HG02588 (cell line): ENCODE measurements around the gene EBF4.

Source experiments
- ATAC-seq: cut with Tn5 transposase; IDR thresholded peaks from one replicate; pipeline ENCODE4 v1.9.1; 2021; ENCODE audit warnings: mild to moderate bottlenecking, moderate library complexity; ENCODE audit not compliant: unreplicated experiment

EBF4 gene

DNA sequence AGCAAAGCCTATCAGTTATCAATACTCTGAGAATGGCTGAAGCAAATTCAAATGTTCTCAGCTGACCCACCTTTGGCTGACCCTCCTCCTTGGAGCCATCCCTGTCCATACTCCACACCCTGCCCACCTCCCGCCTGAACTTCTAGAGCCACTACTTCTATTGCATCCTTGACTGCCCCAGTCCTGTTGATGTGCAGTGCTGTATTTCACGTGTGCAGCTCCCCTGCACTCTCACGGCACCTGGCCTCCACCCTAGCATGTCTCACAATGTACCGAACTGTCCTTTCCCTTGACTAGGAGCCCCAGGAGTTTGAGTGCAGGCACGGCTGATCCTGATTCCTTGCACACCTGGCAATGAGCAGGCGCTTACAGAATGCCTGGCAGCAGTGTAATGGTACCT, 100.9 kb downstream of the EBF4 start:
- ATAC-seq = no peak

DNA sequence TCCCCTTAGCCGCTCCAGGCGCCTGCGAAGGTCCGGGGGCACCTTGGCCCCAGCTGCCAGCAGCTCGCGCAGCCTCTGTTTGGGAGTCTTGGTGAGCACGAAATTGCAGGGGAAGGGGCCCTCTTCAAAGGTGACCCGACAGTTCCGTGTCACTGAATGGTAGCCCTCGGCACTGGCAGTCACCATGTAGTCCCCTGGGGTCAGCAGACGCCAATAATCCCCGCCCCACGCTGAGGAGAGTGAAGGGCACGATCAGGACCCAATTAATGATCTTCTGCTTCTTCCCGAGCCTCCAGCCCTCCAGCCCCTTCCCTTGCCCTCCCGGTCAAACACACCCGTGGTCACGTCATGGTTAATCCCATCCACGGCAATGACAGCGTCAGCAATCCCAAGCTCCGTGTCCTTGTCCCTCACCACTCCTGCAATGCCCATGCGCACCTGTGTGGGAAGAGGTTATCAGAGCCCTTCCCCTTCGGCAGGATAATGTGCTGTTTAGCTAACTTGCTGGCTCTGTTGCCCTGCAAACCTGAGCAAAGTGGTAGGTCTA, 101.7 kb downstream of the EBF4 start:
- ATAC-seq = no peak

DNA sequence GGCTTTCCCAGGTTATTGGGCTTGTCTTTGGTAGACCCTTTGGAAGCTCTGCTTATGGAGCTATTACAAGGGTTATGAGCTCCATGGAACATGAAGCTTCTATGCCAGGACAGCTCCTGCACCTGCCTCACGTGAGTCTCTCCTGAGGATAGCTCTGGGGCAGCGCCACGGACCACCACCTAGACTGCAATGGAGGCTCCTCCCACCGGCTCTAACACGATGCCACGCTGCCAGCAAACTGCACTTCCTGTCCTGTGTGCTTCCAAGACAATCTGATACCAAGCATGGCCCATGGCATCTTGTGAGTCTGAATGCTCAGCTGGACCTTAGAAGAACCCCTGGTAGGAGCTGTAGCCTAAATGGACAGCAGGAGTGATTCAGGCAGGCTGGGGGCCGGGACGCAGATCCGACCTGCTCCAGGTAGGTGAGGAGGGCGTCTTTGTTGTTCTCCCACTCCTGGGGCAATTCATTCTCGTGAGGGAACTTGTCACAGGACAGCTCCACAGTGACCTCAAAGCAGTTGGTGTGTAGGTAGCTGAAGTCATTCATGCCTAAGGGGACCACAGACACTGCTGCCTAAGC, 102.4 kb downstream of the EBF4 start:
- ATAC-seq = no peak

DNA sequence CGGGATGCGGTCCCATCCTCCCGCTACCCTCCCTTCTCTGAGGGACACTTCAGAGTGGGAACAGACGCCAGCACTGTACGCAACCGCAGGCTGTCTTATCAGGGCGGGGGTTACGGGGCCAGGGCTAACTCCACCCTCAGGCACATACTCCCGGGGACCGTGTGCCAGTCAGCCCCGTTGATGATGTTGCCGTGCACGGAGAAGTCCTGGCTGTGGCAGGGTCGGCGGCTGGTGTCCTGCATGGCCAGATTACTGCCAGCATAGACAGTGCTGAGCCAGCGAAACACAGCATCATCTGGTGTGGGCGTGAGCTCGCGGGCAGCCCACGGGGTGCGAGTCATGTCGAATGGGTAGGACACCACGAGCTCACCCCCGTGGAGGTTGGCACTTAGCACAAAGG, 102.9 kb downstream of the EBF4 start:
- no peak for ATAC-seq

DNA sequence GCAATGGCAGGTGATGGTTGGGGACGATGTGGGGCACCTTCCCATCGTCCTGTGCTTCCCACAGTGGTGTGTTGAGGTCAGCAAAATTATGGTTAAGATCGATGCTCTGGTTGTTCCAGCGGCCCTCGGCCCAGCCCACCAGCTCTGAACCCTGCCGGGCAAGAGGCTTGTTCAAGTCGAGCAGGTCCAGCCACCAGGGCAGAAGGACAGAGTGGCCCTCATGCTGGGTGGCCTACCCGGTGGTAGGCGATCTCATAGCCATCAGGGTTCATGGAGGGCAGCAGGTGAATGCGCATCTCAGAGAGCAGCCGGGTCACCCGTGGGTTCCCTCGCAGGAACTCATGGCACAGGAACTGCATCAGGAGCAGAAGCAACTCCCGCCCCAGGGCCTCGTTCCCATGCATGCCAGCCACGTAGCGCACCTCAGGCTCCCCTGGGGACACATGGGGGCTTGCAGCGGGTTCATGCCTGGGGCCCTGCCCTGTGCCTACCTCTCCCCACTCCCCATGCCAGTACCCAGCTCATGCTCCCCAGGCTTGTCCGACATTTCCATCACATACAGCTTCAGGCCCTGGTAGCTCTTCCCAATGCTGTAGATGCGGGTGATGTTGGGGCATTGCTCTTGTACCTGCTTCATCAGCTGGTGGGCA, 103.6 kb downstream of the EBF4 start:
- ATAC-seq = no peak

DNA sequence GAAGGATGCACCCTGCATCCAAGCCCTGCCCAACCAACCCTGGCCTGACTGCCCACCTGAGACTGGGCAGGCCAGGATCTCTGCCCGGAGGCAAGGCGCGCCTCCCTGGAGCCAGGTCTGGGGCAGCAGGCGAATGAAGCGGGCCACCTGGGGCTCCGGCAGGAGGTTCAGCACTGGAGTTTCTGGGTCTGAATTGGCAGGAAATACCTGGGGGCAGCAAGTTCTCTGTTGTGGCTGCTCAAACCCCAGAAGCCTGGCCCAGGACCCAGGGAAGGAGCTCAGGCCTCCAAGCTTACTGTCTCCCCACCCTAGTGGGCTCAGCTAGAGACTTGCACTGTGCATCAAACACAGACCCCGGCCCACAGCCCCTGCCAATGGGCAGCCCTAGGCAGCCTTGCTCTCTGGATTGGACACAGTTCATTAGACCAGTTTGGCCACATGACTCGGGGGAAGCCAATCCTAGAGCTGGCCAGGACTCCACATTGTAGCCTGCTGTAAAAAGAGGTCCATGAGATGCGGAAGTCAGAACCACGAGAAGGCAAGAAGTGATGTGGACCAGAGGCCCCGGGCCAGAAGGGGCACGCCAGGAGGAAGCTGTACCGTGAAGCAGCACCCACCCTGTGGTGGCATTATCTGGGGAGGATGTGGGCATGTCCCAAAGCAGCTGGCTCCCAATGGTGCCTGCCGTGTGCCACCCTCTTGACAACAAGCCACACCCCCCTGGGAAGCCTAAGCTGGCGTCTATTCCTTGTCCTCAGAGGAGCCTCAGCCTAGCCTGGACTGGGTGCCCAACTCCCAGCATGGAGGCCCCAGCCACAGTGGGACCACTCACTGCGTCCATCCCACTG, 104.8 kb downstream of the EBF4 start:
- ATAC-seq = no peak

DNA sequence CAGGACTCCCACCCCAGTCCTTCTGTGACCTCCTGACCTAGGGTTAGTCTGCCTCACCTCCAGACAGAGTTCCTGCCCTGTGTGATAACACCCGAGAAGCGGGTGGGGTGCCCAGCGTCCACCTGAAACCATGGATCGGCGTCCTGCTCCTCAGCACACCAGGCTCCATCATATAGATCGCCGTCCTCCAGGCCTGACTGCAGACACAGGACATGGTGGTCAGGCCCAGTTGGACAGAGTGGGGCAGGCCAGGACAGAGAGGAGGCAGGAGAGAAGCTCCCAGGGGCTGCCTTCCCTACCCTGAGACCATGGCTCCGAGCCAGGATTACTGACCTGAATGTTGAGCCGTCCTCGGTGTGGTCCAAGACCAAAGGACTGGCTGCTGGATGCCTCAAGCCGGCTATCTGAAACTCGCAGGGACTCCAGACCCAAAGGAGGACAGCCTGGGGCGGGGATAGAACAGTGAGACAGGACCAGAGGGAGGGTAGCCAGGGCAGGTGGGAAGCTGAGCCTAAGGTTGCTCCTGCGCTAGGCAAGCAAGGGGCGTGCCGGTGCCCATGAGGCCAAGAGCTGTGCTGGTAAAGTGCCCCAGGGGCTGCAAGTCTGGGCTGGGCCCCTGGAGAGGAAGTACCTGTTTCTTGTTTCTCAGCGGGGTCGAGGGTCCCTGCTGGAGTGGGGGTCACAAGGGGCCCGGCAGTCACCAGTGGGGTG, 105.7 kb downstream of the EBF4 start:
- no peak for ATAC-seq

DNA sequence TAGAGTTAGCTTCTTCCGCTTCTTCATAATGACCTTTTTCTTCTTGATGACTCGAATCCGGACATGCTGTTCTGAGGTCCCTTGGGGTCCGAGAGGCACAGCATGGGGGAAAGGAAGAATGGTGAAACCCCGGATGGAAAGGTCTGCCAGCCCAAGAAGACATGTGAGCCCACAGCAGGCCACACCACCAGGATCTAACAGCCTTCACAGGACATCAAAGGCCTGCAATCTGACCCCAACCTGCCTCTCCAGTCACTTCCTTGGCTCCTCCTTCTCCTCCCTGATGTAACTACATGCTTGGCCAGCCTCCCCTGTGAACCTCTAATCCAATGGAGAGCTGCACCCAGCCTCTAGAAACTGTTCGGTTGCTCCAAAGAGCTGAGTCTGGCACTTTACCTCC, 106.2 kb downstream of the EBF4 start:
- no peak for ATAC-seq

DNA sequence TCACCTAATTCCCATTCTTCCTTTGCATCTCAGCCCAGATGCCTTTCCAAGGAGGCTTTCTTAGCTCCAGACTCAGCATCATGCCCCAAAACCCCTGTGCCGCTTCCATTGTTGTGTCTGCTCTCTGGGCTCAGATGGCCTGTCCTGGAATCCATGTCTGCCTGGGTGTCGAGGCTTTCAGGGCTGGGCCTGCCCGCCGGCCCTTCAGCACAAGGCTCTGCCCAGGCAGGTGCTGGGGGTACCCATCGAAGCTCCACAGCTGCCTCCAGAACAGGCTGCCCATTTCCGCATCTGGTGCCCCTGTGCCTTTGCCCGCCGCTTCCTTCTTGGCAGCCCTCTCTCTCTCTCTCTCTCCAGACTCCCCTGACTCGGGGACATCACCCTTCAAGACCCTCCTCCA, 106.7 kb downstream of the EBF4 start:
- ATAC-seq = no peak

DNA sequence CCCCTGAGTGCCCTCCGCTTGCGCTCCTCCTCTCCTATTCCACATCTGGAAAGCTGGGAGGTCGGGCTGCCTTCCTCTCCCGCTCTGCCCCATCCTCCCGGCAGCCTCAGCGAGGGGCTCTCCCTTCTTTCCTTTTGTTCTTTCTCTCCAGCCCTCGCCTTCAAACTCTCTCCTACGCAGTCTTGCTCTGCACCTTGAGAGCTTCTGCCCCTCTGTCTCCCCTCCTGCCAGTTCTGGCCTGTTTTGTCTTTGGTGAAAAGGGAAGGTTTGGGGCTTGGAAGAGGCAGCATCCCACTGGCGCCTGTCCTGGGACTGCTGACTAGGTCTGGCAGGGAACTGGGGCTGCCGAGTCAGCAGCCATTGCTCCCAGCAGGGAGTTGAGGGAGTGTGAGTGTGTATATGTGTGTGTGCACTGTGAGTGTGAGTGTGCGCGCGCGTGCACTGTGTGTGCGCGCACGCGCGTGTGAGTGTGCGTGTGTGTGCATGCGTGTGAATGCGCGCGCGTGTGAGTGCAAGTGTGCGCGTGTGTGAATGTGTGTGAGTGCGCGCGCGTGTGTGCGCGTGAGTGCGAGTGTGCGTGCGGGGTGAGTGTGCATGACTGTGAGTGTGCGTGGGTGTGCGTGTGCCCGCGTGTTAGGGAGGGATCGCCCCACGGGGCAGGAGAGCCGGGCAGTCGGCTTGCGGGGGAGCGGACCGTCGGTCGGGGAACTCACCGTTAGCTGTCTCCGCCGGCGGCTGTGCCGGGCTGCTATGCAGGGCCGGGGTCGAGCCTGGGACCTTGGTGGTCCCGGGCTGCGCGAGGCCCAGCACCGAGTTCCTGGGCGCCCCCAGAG, 107.3 kb downstream of the EBF4 start:
- peak; percentile 36 for ATAC-seq

DNA sequence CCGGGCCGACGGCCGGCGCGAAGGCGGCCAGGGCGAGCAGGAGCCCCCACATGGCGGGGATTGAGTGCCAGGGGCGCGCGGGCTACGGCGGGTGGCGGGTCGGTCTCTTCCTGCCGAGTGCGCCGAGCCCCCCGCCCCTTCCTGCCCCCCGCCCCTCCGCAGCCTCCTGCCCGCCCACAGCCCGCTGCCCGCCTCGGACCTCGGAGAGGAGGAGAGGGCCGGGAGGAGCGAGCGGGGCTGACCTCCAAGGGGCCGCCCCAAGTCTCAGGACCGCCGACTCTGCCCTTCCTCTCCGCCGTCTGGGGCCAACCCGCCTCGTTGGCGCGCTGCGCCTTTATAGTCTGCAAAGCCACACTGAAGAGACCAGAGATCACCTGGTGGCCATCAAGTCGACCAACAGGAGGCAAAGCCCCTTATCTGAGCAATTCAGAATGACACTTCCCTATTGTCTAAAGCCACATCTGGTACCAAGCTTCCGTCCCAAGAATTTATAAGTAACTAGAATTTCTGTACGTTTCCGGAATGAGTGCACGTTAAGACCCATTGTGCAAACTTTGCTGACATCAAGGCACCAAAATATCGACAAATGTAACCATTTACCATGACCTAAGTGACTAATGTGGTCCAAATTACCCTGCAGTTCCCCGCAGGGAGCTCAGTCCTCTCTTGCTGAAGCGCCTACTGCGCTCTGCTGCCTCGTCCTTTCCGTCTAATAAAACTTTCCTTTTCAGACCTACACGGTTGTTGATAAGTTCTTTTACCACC, 108.1 kb downstream of the EBF4 start, which contains the start of gene CPXM1:
CPXM1 (minus strand) TSS at position 107 of the 765 bp plus-strand sequence; CDS start at position 52, 55 bp downstream.
- ATAC-seq = peak; percentile 45

DNA sequence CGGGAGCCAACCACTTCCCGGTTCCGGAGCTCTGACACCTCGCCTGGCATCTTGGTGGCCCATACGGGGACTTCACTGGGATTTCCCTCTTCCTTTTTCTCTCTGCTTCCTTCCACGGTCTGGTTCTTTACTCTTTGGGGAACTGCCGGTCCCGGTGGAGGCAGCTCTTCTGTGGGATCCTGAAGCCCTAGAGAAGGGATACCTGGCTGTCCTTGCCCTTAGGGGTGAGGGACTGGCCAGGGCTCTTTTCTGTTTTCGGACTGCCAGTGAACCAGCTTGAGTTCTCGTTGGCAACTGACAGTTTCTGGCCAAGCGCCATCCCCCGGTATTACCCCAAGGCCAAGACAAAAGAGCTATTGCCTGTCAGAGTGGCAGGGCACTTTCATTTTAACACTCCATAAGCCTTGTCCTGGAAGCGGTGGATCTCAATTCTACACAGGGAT, 108.7 kb downstream of the EBF4 start:
- ATAC-seq = peak; percentile 2

DNA sequence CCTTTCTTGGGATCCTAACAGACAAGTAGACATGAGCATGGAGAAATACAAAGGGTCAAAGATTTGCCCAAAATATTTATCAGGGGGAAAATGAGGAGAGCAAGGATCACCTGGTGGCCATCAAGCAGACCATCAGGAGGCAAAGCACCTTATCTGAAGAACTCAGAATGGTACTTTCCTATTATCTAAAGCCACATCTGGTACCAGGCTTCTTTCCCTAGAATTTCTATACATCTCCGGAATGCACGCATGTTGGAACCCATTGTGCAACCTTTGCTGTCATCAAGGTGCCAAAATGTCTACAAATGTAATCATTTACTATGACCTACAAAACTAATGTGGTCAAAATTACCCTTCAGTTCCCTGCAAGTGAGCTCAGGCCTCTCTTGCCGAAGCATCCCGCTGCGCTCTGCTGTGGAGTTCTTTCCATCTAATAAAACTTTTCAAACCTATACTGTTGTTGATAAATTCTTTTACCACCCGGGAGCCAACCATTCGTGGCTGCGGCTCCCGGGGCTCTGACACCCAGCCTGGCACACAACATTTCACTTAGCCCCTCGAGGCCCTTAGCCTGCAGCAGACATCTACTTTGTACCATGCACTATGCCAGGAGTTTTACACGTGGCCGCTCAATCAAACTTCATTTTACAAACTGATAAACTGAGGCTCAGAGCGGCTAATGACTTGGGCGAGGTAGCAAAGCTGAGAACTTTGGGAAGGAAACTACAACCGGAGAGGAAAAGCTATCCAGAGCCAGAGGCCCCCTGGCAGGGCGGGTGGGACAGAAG, 111.7 kb downstream of the EBF4 start:
- no peak for ATAC-seq

DNA sequence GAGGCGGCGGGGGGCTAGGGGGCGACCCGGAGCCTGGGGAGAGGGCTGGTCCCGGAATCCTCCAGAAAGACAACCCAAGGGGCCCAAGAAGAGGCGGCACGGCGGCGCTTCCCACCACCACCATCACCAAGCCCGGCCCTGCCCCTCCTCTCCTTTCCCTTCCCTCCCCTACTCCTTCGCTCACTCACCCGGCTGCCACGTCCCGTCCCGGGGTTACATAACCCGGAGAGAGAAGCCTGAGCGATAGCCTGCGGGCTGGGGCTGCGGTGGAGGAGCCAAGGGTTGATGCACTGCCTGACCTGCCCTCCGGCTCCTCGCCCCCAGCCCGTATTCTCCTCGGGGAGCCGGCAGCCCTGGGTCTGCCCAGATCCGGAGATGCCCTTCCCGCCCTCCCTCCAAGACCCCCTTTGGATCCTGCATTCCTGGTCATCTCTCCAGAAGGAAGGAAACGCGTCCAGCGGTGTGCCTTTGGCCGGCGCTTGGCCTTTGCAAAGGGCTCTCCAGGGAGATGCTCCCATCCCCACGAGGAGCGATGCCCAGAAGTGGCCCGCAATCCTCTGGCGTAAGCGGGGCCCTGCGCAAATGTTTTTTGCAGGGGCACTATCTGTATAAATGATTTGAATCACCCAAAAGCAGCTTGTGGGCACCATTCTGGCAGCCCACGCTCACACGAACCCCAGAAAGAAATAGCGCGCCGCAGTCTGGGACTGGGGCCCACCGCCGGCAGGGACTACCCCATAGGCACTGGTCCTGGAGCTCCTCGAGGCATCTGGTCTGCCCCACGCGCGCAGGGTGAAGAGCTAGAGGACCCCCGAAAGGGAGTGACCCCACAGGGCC, 112.5 kb downstream of the EBF4 start:
- ATAC-seq = no peak

DNA sequence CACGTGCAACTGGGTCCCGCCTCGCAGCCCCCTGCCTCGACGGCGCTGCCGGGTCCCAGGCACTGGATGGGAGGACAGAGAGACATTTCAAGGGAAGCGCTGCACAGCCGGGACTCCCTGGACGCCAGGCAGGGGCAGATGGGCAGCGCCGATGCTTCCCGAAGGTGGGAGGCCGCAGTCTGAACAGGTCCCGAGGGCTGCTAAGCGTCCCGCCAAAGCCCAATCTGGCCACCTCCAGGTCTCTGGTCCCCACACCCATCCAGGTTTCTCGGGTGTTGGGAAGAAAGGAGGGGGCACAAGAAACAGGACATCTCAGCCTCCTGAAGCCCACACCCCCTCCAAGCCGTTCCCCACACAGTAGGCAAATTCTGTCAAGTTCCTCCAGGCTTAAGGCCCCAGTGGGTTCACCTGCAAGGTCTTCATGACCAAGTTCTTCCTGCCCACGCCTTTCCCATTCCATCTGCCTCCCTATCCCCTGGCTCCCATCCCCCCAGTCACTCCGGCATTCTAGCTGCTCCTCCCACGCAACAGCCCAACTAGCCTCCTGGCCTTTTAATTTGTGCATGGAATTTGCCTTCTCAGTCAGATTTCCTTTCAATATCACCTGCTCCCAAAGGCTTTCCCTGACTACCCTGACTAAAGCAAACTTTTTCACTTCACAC, 113.2 kb downstream of the EBF4 start:
- no peak for ATAC-seq

DNA sequence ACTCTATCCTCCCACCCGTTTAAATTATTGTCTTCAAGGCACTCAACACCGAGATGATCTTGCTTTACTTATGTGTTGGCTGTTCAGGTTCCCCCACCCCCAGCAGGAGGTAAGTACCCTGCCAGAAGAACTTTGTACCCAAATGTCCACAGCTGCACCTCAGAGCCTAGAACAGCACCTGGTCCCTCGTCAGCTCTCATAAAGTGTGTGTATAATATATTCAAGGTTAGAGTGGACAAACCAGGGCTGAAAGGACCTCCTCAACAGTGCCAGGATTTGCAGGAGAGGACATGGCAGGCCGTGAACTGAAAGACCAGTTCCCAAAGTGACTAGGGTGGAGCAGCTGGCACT, 113.7 kb downstream of the EBF4 start:
- ATAC-seq = no peak

DNA sequence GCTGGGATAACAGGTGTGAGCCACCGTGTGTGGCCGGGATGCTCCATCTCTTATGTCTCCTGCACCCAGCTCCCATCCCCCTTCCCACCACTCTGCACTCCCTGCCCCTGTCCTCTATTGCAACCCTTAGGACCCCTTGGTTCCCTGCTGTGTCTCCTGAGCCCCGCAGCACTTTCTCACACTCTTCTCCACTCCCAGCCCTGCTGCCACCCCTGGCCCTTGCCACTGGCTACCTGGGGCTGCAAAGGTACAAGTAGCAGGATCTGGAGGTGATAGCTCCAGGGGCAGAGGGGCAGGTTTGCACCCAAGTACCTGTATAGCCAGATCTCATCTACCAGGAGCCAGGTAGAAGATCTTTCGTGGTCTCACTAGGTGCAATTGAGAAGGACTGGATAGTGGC, 114.4 kb downstream of the EBF4 start:
- no peak for ATAC-seq
